CD4-positive, alpha-beta T cell treated with Interleukin-21 for 1 hour (primary cell): Measurements from ENCODE around the gene CCDC106.

Experiments used
- DNase-seq: peaks from one replicate; pipeline ENCODE4 v3.0.0-alpha.2; 2020

Gene CCDC106

GRCh38 chr19:55637534-55637933, 10.5 kb upstream of the CCDC106 start:
- DNase-seq, result no peak

- peak; percentile 75 for DNase-seq
These were observed 9.1 kb upstream of the CCDC106 start for GRCh38 chr19:55638864-55639359.

GRCh38 chr19:55640043-55640576, 7.9 kb upstream of the CCDC106 start:
- DNase-seq, result peak; percentile 80

GRCh38 chr19:55640577-55641425, 7.2 kb upstream of the CCDC106 start, which contains the start of gene ZNF580:
TSS of gene ZNF580 (plus strand) at chr19:55641002. CDS start at chr19:55642509, 1,507 bp downstream.
- peak; percentile 67 for DNase-seq

GRCh38 chr19:55641426-55642152, 6.4 kb upstream of the CCDC106 start:
- peak; percentile 46 for DNase-seq

GRCh38 chr19:55642153-55643002, 5.6 kb upstream of the CCDC106 start:
- DNase-seq, result peak; percentile 22

GRCh38 chr19:55643003-55643886, 4.8 kb upstream of the CCDC106 start, which contains the start of gene ZNF581:
TSS of gene ZNF581 (plus strand) at chr19:55643649. CDS start at chr19:55644572, 923 bp downstream.
- peak; percentile 81 for DNase-seq

- no peak for DNase-seq
These were observed 4.2 kb upstream of the CCDC106 start for GRCh38 chr19:55643887-55644176.

GRCh38 chr19:55644191-55644833, 3.7 kb upstream of the CCDC106 start:
- DNase-seq, result no peak

- DNase-seq, result no peak
These were observed 3.0 kb upstream of the CCDC106 start for GRCh38 chr19:55644842-55645511.

GRCh38 chr19:55645512-55645881, 2.5 kb upstream of the CCDC106 start:
- no peak for DNase-seq

- DNase-seq, result no peak
These were observed 902 bp upstream of the CCDC106 start for GRCh38 chr19:55646889-55647731.

- DNase-seq, result no peak
These were observed 714 bp downstream of the CCDC106 start for GRCh38 chr19:55648585-55649267.

- no peak for DNase-seq
These were observed 1.5 kb downstream of the CCDC106 start for GRCh38 chr19:55649268-55650125.

- no peak for DNase-seq
These were observed 2.1 kb downstream of the CCDC106 start for GRCh38 chr19:55650126-55650557.

GRCh38 chr19:55650602-55651230, 2.7 kb downstream of the CCDC106 start:
- no peak for DNase-seq

GRCh38 chr19:55651236-55651635, 3.2 kb downstream of the CCDC106 start:
- DNase-seq, result no peak
